GM20431 (cell line): ENCODE data around the gene ST8SIA1.

Experiments used
- in situ Hi-C: fragments of 300-500 bp; cut with MseI, MboI; formaldehyde crosslinking; loops from one replicate; pipeline ENCODE4 v1.15.0; 2020; ENCODE audit warnings: low sequenced_read_pairs; ENCODE audit not compliant: unreplicated experiment

The ST8SIA1 gene

GRCh38 chr12:22286569-22286968 lies 47.9 kb downstream of the ST8SIA1 start:
- in situ Hi-C loops: no loop called here

- in situ Hi-C loops: no loop called here
These were observed 48.7 kb downstream of the ST8SIA1 start for GRCh38 chr12:22285846-22286245.

DNA sequence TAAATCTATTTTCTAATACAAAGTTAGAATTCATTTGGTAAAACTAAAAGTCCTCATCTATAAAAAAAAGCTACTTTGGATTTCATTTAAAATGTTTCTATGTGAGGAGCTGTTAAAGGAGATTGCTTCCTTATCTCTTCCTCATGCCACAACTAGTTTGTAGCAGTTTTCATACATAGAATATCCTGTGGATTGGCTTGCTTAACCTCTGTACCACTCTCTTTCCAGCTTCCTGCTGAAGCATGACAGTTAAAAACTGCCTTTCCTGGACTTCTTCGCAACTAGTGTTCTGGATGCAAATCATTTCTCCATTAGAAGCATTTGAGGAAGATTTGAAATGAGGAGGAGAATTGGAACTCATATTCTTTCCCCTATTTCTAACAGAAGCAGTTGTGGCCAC lies 49.6 kb downstream of the ST8SIA1 start:
- in situ Hi-C loops: no loop called here

GRCh38 chr12:22283508-22283907 lies 51.0 kb downstream of the ST8SIA1 start:
- in situ Hi-C loops: no loop called here

- in situ Hi-C loops: no loop called here
These were observed 51.5 kb downstream of the ST8SIA1 start for GRCh38 chr12:22283006-22283506.

GRCh38 chr12:22282283-22282682 lies 52.2 kb downstream of the ST8SIA1 start:
- in situ Hi-C loops: no loop called here

DNA sequence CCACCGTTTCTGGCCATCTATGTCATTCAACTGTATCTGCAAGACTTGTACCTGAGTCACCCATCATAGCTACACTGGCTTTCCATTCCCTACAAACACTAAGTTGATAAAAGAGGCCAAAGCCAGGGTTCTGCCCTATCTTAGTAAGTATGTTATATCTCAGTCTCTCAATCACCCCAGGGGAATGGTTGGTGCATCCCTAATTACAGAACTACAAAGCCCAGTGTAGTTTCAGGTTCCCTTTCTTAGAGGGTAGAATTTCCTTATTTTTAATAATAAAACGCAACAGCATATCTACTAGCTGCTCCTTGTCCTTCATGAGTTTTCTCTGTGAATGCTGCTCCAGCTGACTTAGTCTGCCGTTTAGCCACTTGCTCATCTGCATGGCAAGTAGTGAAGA lies 57.6 kb downstream of the ST8SIA1 start:
- in situ Hi-C loops: no loop called here

- in situ Hi-C loops: no loop called here
These were observed 58.2 kb downstream of the ST8SIA1 start for GRCh38 chr12:22276313-22276712.

DNA sequence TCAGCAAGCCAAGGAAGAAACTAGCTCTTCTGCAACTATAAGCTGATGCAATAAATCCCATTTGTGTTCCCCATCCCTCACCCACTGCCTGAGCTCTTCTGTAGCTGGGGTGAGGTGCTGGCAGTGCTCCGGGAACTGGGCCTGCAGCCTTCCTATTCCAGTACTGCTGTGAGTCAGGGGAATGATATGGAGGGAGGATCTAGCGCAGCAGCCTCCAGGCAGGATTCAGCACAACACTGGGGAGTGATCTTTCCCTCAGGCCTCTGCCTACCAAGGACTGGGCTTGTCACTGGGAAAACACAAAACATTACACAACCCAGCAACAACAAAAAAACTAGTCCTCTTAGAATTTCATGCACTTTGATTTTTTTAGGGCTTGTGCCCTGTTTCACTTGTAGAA lies 58.7 kb downstream of the ST8SIA1 start:
- in situ Hi-C loops: no loop called here

- in situ Hi-C loops: no loop called here
These were observed 62.0 kb downstream of the ST8SIA1 start for GRCh38 chr12:22272335-22273151.

DNA sequence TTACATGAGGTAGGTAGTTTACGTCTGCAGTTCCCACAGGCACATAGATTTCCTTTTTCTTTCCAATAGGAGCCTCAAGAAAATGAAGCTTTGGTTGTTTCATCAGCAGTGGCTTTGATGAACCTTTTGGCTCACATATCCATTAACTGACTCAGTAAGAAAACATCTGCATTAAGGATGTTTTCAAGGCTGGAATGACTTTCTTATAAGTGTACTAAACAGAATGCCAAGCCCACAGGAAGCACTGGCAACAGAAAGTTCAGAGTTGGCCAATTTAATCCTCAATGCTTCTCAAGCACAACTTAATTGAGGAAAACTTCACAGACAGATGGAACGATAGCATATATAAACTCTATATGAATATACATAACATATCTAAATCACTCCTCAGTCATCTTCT lies 63.5 kb downstream of the ST8SIA1 start:
- in situ Hi-C loops: no loop called here

GRCh38 chr12:22268973-22269372 lies 65.5 kb downstream of the ST8SIA1 start:
- in situ Hi-C loops: no loop called here

DNA sequence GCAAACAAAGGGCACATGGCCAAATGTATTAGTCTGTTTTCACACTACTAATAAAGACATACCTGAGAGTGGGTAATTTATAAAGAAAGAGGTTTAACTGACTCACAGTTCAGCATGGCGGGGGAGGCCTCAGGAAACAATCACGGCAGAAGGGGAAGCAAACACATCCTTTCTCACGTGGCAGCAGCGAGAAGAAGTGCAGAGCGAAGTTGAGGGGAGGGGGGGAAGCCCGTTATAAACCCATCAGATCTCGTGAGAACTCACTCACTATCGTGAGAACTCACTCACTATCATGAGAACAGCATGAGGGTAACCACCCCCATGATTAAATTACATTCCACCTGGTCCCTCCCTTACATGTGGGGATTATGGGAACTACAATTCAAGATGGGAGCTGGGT lies 66.1 kb downstream of the ST8SIA1 start:
- in situ Hi-C loops: no loop called here

DNA sequence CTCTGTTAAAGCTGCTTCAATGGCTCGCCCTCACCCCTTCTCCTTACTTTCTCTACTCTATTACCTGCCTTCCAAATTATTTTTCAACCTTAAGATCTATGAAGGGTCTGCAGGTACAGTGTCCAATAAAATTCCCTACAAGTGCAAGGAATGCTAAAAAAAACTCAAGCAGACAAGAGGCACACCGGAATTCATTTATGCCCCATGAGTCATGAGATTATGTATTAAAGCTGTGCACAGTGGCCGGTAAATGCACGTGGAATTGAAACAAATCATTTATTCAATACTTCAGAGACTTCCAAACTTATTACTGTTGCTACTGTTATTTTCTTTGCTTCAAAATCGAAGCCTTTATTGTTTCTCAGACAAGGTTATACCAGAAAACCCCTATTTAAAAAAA lies 68.4 kb downstream of the ST8SIA1 start:
- in situ Hi-C loops: no loop called here

- in situ Hi-C loops: no loop called here
These were observed 70.1 kb downstream of the ST8SIA1 start for GRCh38 chr12:22264380-22264779.

- in situ Hi-C loops: no loop called here
These were observed 72.2 kb downstream of the ST8SIA1 start for GRCh38 chr12:22262309-22262708.

DNA sequence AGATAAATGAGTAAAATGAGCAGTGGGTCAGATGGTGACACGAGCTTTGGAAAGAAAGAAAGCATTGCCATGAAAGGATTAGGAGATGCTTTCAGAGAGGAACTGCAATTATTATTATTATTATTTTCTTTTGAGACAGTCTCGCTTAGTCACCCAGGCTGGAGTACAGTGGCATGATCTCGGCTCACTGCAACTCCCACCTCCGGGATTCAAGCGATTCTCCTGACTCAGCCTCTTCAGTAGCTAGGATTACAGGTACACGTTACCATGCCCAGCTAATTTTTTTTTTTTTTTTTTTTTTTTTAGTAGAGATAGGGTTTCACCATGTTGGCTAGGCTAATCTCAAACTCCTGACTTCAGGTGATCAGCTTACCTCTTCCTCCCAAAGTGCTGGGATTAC lies 77.4 kb downstream of the ST8SIA1 start:
- in situ Hi-C loops: no loop called here

DNA sequence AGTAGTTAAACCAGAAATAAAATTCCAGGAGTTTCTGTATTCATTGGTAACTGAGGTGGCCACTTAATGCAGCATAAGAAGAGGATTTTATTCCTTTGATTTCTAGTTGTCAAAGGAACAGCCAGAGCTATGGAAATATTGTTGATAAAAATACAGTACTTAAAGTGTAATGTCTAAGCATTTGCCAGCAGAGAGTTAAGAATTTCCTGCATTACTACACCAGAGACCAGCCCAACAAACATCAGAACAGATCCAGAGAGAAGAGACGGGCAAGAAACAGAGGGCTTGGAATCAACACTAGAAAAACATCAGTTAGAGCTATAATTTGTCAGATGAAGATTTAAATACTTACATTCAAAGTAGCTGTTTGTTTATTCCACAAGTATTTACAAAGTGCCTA lies 77.9 kb downstream of the ST8SIA1 start:
- in situ Hi-C loops: no loop called here

- in situ Hi-C loops: no loop called here
These were observed 78.5 kb downstream of the ST8SIA1 start for GRCh38 chr12:22256041-22256441.

- in situ Hi-C loops: no loop called here
These were observed 79.4 kb downstream of the ST8SIA1 start for GRCh38 chr12:22255097-22255496.

DNA sequence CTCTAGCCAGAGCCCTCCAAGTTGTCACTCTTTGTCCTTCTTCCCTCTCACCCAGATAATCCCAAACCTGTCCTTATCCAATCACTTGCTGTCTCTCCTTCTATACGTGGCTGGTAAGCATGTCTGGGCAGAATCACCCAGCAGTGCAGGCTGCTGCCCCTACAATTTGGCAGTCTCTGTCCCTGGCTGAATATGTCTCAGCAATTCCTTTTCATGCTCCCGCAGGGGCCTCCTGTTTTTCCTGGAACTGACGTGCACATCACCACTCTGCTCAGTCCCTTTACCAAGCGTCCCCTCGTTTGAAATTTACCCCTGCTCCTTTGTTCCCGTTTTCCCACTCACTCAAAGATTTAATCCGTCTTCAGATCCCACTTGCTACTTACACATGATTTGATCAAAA lies 80.0 kb downstream of the ST8SIA1 start:
- in situ Hi-C loops: no loop called here

GRCh38 chr12:22252057-22252456 lies 82.5 kb downstream of the ST8SIA1 start:
- in situ Hi-C loops: no loop called here
